HG03469 (cell line): Measurements from ENCODE around the gene PELO.
A peak's percentile ranks its signal among the peaks of the same experiment; 100 is the strongest.
"Not testable (repeated sequence)": the region's sequence is repeated elsewhere in the genome, so short reads cannot be mapped to it uniquely, and the experiment has no call there.

Experiments
- ATAC-seq: cut with Tn5 transposase; IDR thresholded peaks from one replicate; pipeline ENCODE4 v1.9.1; 2021; ENCODE audit warnings: mild to moderate bottlenecking, moderate library complexity, moderate number of reproducible peaks; ENCODE audit not compliant: unreplicated experiment

Gene PELO, protein sequence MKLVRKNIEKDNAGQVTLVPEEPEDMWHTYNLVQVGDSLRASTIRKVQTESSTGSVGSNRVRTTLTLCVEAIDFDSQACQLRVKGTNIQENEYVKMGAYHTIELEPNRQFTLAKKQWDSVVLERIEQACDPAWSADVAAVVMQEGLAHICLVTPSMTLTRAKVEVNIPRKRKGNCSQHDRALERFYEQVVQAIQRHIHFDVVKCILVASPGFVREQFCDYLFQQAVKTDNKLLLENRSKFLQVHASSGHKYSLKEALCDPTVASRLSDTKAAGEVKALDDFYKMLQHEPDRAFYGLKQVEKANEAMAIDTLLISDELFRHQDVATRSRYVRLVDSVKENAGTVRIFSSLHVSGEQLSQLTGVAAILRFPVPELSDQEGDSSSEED

DNA sequence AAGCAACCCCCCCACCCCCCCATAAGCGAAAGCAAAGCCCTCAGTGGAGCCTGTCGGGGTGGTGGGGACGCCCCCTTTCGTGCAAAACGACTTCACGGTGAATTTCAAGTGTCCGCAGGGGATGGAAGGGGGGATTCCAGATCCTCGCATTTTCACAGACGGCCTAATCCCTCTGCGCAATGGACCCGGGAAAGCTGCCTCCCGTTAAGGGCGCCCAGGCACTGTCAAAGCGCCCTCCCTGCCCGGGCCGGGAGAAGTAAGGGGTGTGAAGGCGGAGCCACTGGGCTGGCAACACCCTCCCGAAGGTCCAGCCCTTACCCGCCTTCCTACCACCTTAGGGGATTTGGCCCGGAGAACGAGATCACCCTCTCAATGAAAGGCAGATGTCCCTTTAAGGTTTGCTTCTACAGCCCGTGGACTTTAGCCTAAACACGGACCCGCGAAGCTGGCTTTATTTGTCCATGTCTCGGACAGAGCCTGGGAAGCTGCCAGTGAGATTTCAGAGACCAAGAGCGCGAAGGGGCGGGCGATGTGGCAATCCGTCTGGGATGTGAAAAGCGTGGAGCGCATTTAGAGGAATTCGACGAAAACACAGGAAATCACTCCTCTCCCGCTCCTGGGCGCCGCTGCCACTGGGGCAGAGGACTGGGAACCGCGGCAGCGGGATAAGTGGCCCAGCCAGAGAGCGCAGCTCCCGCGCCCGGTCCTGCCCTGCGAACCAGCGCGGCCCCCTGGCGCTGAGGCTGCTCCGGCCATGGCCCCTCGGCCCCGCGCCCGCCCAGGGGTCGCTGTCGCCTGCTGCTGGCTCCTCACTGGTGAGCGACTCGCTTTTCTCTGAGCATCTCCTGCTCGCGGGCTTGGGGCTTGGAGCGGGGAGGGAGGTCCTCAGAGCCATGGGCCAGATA is at the start of gene PELO, which contains the start of gene ITGA1:
TSS of gene PELO (plus strand) at position 317 of the 905 bp plus-strand sequence. CDS start 12,479 bp downstream, outside the sequence.
TSS of gene ITGA1 (plus strand) at position 317 of the 905 bp plus-strand sequence. CDS start at position 755, 438 bp downstream.
- ATAC-seq = peak; percentile 59

DNA sequence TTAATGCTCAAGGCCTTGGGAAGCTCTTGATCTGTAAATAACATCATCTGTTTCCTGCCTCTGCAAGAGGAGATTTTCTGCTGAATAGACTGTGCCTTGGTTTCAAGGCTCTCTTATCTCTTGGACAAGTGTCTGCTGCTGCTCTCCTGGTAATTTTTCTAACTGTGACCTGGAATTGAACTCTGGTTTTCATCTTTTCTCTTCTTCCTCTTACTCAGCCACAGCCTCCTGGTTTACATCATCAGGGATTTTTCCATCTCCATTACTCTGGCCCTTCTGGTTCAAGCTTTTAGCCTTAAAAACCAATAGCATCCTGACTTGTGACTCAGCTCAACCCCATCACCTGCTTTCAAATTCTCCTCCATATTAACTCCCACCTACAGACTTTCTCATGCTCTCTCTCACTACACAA is 49.6 kb upstream of the PELO start:
- ATAC-seq = no peak

DNA sequence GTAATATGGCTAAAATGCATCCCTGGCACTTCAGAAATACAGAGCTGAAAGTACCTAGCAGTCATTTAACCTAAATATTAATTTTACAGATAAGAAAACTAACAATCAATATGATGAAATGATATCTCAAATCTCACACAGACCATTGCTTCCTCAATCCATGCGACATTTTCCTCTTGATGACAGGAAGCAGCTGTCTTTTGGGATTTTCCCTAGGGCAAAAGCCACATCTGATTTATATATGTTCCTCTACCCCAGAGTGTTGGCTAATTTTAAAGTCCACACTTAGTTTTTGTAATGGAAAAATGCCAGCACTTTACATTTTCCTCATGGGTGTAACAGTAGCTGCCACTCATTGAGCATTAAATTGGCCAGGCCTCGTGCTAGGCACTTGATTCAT is 47.7 kb upstream of the PELO start:
- ATAC-seq = no peak

DNA sequence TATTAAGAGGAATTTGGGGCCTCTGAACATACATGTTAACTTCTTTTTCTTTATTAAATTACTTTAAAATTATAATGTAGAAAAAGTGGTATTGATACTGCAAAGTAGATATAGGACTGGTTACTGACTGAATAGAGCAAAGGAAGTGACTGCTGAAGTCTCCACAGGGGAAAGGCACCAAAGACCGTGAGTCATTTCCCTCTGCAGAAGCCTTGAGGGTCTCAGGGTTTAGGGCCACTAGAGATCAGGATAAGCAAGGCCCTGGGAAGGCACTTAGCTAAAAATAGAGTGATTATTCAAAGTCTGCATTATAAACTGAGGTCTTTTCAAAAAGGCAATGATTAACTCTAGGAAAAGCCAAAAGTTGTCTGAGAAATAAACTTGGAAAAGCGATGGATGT is 44.7 kb upstream of the PELO start:
- no peak for ATAC-seq

DNA sequence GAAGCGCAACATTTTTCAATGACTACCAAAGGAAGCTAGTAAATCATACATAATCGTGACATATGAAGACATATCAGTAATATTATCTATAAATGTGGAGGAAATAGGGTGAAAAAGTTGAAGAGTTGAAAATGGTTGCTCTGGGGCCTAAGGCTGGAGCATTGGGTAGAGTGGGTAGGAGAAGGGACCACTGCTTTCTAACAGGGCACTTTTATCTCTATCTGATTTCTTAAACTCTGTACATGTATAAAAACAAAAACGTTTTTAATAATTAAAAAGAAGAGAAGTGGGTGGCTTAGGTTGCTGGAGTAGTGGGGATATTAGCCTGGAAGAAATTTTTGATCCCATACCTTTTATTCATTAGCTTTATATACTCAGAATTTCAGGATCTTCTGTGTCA is 44.2 kb upstream of the PELO start:
- no peak for ATAC-seq

DNA sequence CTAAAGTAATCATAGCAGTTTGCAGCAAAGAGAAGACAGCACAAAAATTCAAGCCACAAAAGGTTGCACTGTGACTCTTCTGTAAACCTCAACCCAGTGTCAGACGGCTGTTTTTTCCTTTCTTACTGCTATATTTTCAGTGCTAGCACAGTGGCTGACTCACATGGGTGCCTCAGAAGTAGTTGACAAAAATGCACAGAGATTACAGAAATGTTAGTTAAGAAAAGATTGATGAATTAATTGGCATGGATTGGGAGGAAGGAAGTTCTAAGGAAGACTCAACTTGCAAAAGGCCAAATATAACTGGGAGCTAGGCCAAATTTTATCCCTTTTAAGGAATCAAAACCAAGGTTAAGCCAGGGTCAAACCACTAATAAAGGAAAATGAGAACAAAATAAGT is 43.7 kb upstream of the PELO start:
- peak; percentile 81 for ATAC-seq

DNA sequence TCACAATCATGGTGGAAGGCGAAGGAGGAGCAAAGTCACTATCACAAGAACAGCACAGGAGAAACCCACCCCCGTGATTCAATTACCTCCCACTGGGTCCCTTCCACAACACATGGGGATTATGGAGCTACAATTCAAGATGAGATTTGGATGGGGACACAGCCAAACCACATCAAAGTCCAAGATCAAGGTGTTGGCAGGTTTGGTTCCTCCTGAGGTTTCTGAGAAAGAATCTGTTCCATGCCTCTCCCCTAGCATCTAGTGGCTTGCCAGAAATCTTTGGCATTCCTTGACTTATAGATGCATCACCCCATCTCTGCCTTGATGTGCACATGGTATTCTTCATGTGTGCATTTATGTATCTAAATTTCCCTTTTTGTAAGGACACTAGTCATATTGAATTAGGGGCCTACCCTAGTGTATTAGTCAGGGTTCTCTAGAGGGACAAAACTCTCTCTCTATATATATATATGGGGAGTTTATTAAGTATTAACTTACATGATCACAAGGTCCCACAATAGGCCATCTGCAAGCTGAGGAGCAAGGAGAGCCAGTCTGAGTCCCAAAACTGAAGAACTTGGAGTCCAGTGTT is 42.8 kb upstream of the PELO start:
- not testable (repeated sequence) for ATAC-seq

DNA sequence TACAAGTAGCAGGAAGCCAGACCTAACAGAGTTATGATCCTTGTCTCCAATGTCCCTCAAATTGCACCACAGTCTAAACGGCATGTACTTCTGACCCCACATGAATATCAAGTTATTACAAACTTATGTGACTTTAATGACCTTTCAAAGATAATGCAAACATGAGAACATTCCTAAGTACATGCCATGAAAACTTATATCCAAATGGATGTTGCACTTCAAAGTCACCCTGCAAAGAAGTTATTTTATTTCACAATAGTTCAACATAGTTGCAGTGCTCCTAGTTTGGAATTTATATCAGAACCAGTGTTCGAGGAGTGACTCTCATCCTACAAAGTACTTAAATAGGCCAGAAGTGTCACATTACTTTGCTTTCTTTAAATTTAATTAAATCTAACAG is 41.2 kb upstream of the PELO start:
- no peak for ATAC-seq

DNA sequence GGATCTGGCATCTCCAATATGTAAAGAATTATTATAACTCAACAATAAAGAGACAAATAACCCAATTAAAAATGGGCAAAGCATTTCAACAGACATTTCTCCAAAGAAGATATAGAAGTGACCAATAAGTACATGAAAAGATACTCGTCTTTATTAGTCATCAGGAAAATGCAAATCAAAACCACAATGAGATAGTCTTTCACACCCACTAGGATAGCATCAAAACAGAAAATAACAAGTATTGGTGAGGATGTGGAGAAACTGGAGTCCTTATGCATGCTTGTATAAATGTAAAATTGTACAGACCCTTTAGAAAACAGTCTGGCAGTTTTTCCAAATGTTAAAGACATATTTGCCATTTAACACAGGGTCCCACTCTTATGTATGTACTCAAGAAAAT is 39.1 kb upstream of the PELO start:
- ATAC-seq = peak; percentile 59

DNA sequence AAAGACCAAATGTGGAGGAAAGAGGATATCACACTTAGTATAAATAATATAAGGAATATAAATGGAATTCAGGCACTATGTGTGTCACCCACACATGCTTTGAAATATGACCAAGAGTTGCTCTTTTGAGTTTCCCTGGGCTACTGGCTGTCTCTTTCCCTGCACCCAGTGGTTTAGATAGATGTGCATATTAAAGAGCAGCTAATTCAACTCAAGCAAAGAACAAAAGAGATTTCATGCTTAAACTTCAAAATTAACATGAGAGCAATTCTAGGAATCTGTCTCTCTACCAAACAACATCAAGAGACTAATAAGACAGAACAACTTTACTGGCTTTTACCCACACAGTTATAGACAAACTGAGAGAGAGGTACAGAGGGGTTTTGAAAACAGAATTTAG is 38.0 kb upstream of the PELO start:
- ATAC-seq = no peak

DNA sequence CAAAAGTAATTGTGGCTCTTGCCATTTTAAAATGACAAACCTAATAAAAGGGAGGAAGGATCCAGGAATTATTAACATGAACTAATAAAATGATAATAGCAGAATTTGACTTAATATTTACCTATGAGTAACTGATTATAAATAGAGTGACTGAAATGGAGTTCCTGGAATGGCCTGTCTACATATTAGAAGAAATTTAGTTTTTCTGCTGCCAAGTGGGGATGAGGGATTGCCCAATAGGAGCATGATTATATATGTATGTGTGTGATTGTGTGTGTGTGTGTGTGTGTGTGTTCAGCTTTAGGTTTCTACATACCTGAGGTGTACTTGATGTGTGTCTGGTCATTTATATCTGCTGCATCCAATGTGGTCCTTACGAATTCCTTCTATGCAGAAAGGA is 36.6 kb upstream of the PELO start:
- ATAC-seq = no peak

DNA sequence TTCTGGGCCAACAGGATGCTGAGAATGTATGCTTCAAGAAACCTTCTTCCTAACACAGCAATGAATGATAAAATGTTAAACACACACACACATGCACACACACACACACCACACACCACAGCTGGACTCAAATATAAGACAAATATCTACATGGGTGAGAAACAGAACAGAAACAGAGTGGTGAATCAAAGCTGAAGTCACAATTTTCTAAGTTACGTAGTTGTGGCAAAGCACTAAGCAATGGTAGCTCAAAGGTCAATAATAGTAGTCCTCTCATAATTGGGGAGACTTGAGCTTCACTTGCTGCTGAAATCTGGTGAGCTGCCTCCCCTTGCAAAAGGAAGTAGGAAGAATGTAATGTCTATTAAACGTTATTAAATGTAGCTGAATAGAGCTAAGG is 33.7 kb upstream of the PELO start:
- ATAC-seq = no peak

DNA sequence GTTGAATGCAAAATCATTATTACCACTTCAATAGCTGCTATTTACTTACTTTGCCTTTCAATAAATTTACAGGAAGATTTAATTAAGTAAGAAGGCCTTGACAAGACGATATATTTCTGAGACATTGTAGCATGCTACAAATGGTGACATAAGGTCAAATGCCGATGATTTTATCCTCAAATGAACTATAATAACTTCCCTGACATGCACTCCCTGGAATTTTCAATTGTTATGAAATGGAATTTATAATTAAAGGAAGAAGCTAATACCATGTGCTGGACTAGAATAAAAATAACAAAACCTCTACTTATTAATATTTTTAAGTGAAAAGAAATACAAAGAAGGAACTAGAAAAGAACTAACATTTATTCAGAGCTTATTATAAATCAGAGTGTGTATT is 30.2 kb upstream of the PELO start:
- ATAC-seq = no peak

DNA sequence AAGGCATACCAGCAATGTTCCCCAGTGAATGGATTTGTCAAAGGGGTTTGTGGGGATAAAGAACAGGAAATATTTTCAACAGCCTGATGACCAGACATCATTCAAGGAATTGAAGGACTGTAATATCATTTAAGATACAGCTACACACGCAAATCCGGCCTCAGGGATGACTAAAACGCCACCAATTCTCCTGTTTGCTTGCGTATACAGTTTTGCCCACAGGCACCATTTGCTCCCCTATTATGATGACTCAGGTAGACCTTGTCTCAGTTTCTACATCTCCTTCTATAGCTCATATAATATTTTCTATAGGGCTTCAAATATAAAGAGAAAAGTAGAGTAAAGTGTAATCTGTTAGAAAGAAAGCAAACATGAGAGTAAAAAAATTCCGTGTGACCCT is 29.7 kb upstream of the PELO start:
- no peak for ATAC-seq

DNA sequence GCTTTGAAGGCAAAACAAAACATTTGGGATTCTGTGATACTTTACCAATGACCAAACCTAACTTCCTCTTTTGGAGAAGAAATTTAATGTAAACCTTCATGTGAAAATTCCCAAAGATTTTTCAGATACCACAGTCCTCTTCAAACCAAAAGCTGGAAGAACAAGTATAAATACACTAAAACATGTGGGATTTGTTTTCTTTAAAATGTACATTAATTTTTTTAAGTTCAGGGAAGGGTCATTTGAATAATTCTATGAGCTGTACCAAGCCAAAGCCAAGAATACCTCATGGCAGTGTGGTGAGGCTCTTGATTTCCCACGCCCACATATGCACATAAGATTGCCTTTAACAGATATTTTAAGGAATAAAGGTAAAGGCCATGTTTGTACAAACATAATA is 28.4 kb upstream of the PELO start:
- ATAC-seq = no peak

DNA sequence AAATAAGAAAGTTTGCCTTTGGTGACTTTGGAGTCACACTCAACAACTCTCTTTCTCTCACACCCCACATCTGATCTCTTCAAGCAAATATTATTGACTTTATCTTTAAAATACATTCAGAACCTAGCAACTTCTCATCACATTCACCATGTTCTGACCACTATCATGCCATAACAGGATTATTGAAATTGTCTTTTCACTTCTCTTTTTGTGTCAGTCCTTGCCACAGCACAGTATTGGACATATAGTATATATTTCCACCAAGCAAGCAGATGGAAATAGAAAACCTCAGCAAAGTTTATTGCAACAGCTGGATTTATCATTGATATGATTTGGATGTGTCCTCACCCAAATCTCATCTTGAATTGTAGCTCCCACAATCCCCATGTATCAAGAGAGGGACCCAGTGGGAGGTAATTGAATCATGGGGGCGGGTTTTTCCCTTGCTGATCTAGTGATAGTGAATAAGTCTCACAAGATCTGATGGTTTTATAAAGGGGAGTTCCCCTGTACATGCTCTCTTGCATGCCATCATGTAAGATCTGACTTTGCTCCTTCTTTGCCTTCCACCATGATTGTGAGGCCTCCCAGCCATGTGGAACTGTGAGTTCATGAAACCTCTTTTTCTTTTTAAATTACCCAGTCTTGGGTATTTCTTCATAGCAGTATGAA is 26.9 kb upstream of the PELO start:
- ATAC-seq = peak; percentile 70

DNA sequence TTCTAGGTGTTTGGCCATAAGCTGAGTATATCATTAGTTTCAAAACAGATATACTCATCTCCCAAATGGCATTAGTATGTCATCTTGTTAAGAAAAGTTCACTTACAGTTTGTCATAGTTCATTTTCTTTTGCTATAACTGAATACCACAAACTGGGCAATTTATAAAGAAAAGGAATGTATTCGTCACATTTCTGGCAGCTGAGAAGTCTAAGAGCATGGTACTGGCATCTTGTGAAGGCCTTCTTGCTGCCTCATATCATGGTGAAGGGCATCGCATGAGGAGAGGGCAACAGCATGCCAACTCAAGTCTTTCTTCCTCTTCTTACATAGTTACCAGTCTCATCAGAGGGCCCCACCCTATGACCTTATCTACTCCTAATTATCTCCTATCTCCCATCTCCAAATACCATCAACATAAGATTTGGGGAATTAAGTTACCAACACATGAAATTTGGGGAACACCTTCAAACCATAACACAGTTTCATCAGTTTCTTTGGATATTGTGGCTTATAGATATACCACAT is 20.4 kb upstream of the PELO start:
- ATAC-seq = no peak

DNA sequence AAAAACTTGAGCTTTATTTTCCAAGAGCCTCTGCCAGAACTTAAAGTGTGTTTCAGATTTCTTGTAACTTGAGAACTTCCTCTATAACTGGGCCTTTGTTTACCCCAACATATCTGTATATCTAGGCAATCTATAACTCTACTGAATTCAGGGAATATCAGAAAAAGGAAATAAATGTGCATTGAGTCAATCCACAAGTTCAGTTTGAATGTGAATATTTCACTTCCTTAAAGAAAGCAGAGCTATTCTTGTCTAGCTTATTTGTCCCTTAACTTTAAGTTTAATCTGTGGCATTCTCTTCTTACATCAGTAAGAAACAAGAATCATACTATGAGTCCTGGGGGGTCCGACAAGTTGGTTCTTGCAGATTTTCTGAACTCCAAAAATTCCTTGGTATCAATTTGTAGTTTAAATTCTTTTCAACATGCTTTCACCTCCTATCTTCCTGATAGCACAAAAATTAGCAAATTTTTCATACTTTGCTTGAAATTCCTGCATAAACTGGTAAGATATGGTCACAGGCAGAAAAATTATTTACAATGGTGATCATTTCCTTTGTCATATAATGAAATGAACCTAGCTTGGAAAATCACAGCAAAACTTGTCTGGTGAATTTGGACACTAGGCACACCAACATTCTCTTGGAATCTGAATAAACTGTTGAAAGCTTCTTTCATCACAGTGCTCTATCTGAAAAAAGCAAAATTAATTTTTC is 19.8 kb upstream of the PELO start:
- ATAC-seq = peak; percentile 30

DNA sequence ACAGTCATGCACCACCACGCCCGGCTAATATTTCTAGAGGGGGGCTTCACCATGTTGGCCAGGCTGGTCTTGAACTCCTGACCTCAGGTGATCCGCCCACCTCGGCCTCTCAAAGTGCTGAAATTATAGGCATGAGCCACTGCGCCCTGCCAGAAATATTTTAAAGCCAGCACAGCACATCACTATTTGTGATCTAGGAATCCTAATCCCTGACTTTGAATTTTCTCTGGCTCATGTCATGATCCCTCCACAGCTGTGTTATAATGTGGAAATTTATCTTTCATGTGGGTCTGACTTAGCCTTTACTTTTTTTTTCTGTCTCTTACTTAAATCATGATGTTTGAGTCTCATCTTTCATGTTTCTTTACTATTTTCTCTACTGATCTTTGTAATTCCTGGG is 18.7 kb upstream of the PELO start:
- no peak for ATAC-seq
